ENCODE results near the gene FRAT1.

- TF ChIP-seq CTCF (IDR thresholded peaks at IDR 0.05) (no peak), POLR2A (IDR thresholded peaks at IDR 0.05) (no peak)
Measured at GRCh38 chr10:97323501-97323900, 4.4 kb downstream of the FRAT1 start.

Data from ovary (tissue), 3 donors.